H1 (cell line): Measurements from ENCODE around the gene GMPR2. TPM values are rescaled to one million over a fixed set of nuclear protein-coding genes. Genes with fewer than 3 reads are reported as not detected.

Source experiments
- EP300 ChIP-seq, 2 experiments: IDR thresholded peaks; 1 replicate in 1 of 2; 2 replicates in 1 of 2; pipeline ENCODE4 v1.6.1; 2011 to 2012; ENCODE audit warnings: low read depth in 2 of 2, low read length in 2 of 2, mild to moderate bottlenecking in 2 of 2, borderline replicate concordance in 1 of 2, inconsistent platforms in 1 of 2, moderate library complexity in 1 of 2
- GABPA ChIP-seq: IDR thresholded peaks from 2 replicates; pipeline ENCODE4 v1.6.1; 2011; ENCODE audit warnings: mild to moderate bottlenecking, low read length, moderate library complexity, borderline replicate concordance; ENCODE audit not compliant: insufficient read depth
- KDM5A ChIP-seq: fragments of 200-600 bp; IDR thresholded peaks from 2 replicates; pipeline ENCODE4 v1.7.1; 2012; ENCODE audit warnings: mild to moderate bottlenecking, low read length, inconsistent platforms, mixed read lengths
- MAFK ChIP-seq: IDR thresholded peaks from 2 replicates; pipeline ENCODE4 v1.6.1; 2012; ENCODE audit warnings: low read depth, mild to moderate bottlenecking, improper control_type of control experiment, low read length
- NANOG ChIP-seq: IDR thresholded peaks from 2 replicates; pipeline ENCODE4 v1.6.1; 2011; ENCODE audit warnings: low read length, low read depth, mild to moderate bottlenecking, inconsistent platforms; ENCODE audit not compliant: insufficient read depth, poor library complexity, severe bottlenecking
- PHF8 ChIP-seq: fragments of 200-600 bp; sonication (generic); conservative IDR thresholded peaks from 2 replicates; pipeline ENCODE4 v1.7.1; 2012; ENCODE audit warnings: low read depth, mild to moderate bottlenecking, inconsistent platforms, low read length, moderate library complexity
- RFX5 ChIP-seq: IDR thresholded peaks from 2 replicates; pipeline ENCODE4 v1.6.1; 2011; ENCODE audit warnings: low read depth, low read length, improper control_type of control experiment, borderline replicate concordance
- TAF1 ChIP-seq: IDR thresholded peaks from 2 replicates; pipeline ENCODE4 v1.6.1; 2011; ENCODE audit warnings: mild to moderate bottlenecking, low read depth, low read length
- TEAD4 ChIP-seq: IDR thresholded peaks from 2 replicates; pipeline ENCODE4 v1.6.1; 2012; ENCODE audit warnings: low read depth, low read length, inconsistent platforms, mixed read lengths
- polyA plus RNA-seq, 7 experiments: library from polyadenylated mRNA; depleted of rRNA in 3 of 7; stranded (reverse) in 5 of 7; unstranded in 2 of 7; fragments of >200 nt in 5 of 7; fragments of 200-250 nt in 2 of 7; gene quantifications; 1 replicate in 5 of 7; 2 replicates in 1 of 7; 4 replicates in 1 of 7; pipeline versions ENCODE4 v1.2.1 to v1.2.3, GENCODE V29; 2011 to 2013; ENCODE audit warnings: missing spikeins in 2 of 7, mixed read lengths in 2 of 7
- total RNA-seq: library from RNA; stranded (reverse); fragmentation: NEBNext Ultra II Directional; extraction: Animal tissue kit (Norgen Biotek cat#: 25700); gene quantifications from 2 replicates; pipeline ENCODE4 v1.2.1, GENCODE V29; 2021

The GMPR2 gene
- total and polyA plus RNA-seq, 2 of the 8 experiments (the other 6 are each of a cell fraction or from before 2014, with no cell fraction given): 61.6 to 85.3 TPM

GRCh38 chr14:24241829-24242443, 9.2 kb downstream of the GMPR2 start (continued):
- TF ChIP-seq RFX5 (no peak), MAFK (no peak), EP300 (IDR thresholded peaks at IDR 0.05; ENCODE audit: borderline replicate concordance in 1 of 2, low read depth in 2 of 2, low read length in 2 of 2) (no peak), NANOG (no peak), TEAD4 (no peak), GABPA (no peak), KDM5A (no peak), PHF8 (no peak), TAF1 (no peak)
